ENCODE measurements around the gene EIF5A2.
A peak's percentile ranks its signal among the peaks of the same experiment; 100 is the strongest.

The EIF5A2 gene

DNA sequence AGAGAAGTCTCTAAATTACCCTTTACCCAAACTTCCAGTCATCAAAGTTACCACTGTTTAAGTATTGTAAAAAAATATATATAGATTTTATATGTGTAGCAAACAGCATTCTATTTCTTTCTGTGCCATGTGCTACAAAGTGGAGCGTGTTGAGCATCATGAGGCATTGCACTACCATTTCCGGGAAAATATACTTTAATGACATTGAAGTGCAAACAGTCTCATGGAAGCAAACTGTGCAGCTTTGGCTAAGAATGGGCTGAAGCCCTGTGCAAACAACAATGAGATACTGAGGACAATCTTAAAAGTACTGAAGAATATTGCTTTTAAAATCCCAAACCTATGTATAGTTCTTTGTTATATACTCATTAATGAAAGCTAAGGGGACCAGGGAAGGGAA is 31.9 kb downstream of the EIF5A2 start:
- Histone ChIP-seq H4K20me1 (ENCODE audit: insufficient read depth, low read length, poor library complexity, severe bottlenecking) (no peaks in the 10 kb centered on the region), H3K4me3 (ENCODE audit: low read length, poor library complexity, severe bottlenecking) (no peak overlapping the region), H2AFZ (ENCODE audit: low read length) (no peak overlapping the region), H3K9me2 (replicated peaks; ENCODE audit: low read depth, low read length) (no peaks in the 10 kb centered on the region), H3K9ac (ENCODE audit: low read depth, low read length, poor library complexity, severe bottlenecking) (no peak overlapping the region), H3K79me2 (ENCODE audit: insufficient read depth, low read length) (no peaks in the 10 kb centered on the region), H3K36me3 (ENCODE audit: insufficient read depth, low read length) (no peaks in the 10 kb centered on the region), H3K4me1 (ENCODE audit: insufficient read depth, low read length, poor library complexity, severe bottlenecking) (peaks cover 4% of the 10 kb centered on the region), H3K9me3 (ENCODE audit: insufficient read depth, low read depth, low read length) (no peaks in the 10 kb centered on the region), H3F3A (ENCODE audit: low read depth) (no peaks in the 10 kb centered on the region), H3K4me2 (ENCODE audit: low read depth, low read length, poor library complexity, severe bottlenecking) (no peak overlapping the region), H3K27me3 (ENCODE audit: insufficient read depth, low read length, poor library complexity, severe bottlenecking) (no peaks in the 10 kb centered on the region)
- TF ChIP-seq, protein P1, sequence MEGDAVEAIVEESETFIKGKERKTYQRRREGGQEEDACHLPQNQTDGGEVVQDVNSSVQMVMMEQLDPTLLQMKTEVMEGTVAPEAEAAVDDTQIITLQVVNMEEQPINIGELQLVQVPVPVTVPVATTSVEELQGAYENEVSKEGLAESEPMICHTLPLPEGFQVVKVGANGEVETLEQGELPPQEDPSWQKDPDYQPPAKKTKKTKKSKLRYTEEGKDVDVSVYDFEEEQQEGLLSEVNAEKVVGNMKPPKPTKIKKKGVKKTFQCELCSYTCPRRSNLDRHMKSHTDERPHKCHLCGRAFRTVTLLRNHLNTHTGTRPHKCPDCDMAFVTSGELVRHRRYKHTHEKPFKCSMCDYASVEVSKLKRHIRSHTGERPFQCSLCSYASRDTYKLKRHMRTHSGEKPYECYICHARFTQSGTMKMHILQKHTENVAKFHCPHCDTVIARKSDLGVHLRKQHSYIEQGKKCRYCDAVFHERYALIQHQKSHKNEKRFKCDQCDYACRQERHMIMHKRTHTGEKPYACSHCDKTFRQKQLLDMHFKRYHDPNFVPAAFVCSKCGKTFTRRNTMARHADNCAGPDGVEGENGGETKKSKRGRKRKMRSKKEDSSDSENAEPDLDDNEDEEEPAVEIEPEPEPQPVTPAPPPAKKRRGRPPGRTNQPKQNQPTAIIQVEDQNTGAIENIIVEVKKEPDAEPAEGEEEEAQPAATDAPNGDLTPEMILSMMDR (conservative IDR thresholded peaks at IDR 0.05; ENCODE audit: low read length): no peak
- TF ChIP-seq EZH2phosphoT487 (IDR thresholded peaks at IDR 0.05; ENCODE audit: borderline replicate concordance): no peak

DNA sequence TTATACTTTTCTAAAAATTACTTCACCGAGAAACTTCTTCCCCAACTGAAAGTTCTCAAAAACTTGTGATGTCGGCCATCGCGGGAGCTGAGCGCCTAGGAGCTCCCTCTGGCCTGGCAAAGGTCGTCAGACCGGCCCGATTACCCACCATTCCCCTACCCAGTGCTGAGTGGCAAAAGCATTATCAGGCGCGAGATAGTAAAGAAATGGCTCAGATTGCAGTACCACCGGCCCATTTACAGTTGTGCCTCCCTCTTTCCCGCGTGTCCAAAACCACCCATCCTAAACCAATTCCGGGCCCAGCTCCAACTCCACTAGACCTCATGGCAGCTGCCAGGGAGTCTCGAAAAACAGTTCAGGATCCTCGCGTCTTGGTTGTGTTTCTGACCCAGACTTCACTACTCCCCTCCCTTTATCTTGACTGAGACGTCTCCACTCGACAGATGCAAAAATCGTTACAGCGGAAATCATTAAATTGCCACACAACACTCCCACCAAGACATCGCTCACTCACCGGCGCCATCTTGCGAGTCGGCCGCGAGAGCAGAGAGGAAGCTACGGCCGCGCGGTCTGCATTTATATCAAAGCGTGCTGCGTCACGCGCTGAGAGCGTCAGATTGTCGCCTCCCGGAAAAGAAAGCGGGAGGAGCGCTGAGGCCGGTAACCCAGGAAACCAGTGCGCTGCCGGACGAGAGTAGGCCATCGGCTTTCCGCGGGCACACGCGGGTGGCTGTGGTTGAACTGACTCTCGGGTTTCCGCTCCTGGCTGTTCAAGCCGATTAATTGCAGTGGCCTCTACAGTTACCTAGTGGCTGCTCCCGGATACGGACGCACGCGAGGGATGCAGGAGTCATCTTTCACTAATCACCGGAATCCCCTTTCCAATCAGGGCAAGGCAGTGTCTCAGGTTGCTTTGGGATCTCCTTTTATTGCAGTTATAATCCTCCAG is 38.5 kb downstream of the EIF5A2 start, which contains the start of gene RPL22L1:
Gene RPL22L1 (minus strand): TSS at position 551 of the 949 bp plus-strand sequence. CDS start 28 bp downstream, at position 523.
- Histone ChIP-seq H3K27me3 (ENCODE audit: insufficient read depth, low read length, poor library complexity, severe bottlenecking) (no peaks in the 10 kb centered on the region), H3K4me3 (ENCODE audit: low read length, poor library complexity, severe bottlenecking) (peak within 1 kb of the TSS; percentile 98), H3F3A (ENCODE audit: low read depth) (peaks cover 12% of the 10 kb centered on the region), H3K4me1 (ENCODE audit: insufficient read depth, low read length, poor library complexity, severe bottlenecking) (peaks cover 40% of the 10 kb centered on the region), H3K4me2 (ENCODE audit: low read depth, low read length, poor library complexity, severe bottlenecking) (peak within 1 kb of the TSS; percentile 96), H3K9me2 (replicated peaks; ENCODE audit: low read depth, low read length) (no peaks in the 10 kb centered on the region), H3K79me2 (ENCODE audit: insufficient read depth, low read length) (peaks cover 42% of the 10 kb centered on the region), H3K9me3 (ENCODE audit: insufficient read depth, low read depth, low read length) (no peaks in the 10 kb centered on the region), H2AFZ (ENCODE audit: low read length) (peak within 1 kb of the TSS; percentile 39; the same call in 1 of the 2 replicates), H3K36me3 (ENCODE audit: insufficient read depth, low read length) (peaks cover 30% of the 10 kb centered on the region), H3K9ac (ENCODE audit: low read depth, low read length, poor library complexity, severe bottlenecking) (peak within 1 kb of the TSS; percentile 99), H4K20me1 (ENCODE audit: insufficient read depth, low read length, poor library complexity, severe bottlenecking) (peaks cover 31% of the 10 kb centered on the region)
- TF ChIP-seq, protein P1 (conservative IDR thresholded peaks at IDR 0.05; ENCODE audit: low read length): no peak
- TF ChIP-seq EZH2phosphoT487 (IDR thresholded peaks at IDR 0.05; ENCODE audit: borderline replicate concordance): no peak

DNA sequence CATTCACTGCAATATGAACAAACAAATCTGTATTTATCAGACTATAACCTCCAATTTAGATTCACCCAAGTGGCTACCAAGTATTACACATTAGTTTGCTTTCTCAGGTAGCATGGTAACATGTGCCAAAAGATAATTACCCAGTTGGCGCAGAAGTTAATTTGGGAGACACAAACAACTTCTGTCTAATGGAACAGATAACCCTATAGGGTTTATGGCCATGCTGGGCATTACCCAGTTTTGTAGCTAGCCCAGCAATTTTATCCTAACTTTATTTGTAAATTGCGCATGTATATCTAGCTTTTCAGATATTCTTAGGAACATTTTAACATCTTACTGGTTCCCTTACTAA is 39.2 kb downstream of the EIF5A2 start:
- Histone ChIP-seq H3F3A (ENCODE audit: low read depth) (peaks cover 12% of the 10 kb centered on the region), H4K20me1 (ENCODE audit: insufficient read depth, low read length, poor library complexity, severe bottlenecking) (peaks cover 31% of the 10 kb centered on the region), H3K9ac (ENCODE audit: low read depth, low read length, poor library complexity, severe bottlenecking) (peak overlapping the region; percentile 99), H3K27me3 (ENCODE audit: insufficient read depth, low read length, poor library complexity, severe bottlenecking) (no peaks in the 10 kb centered on the region), H3K9me3 (ENCODE audit: insufficient read depth, low read depth, low read length) (no peaks in the 10 kb centered on the region), H3K36me3 (ENCODE audit: insufficient read depth, low read length) (peaks cover 35% of the 10 kb centered on the region), H3K79me2 (ENCODE audit: insufficient read depth, low read length) (peaks cover 42% of the 10 kb centered on the region), H2AFZ (ENCODE audit: low read length) (peak overlapping the region; percentile 5; the same call in 1 of the 2 replicates), H3K4me2 (ENCODE audit: low read depth, low read length, poor library complexity, severe bottlenecking) (peak overlapping the region; percentile 96), H3K4me1 (ENCODE audit: insufficient read depth, low read length, poor library complexity, severe bottlenecking) (peaks cover 40% of the 10 kb centered on the region), H3K4me3 (ENCODE audit: low read length, poor library complexity, severe bottlenecking) (peak overlapping the region; percentile 98), H3K9me2 (replicated peaks; ENCODE audit: low read depth, low read length) (no peaks in the 10 kb centered on the region)
- TF ChIP-seq, protein P1 (conservative IDR thresholded peaks at IDR 0.05; ENCODE audit: low read length): no peak
- TF ChIP-seq EZH2phosphoT487 (IDR thresholded peaks at IDR 0.05; ENCODE audit: borderline replicate concordance): no peak
